Activated CD8-positive, alpha-beta memory T cell treated with anti-CD3 and anti-CD28 coated beads for 48 hours (primary cell): ENCODE measurements around the gene CXorf49B.

Experiments
- DNase-seq, 3 experiments: peaks; one replicate each; pipeline ENCODE4 v3.0.0-alpha.2; 2020; ENCODE audit warnings: low read depth in 2 of 3, low spot score in 2 of 3

Gene CXorf49B

GRCh38 chrX:71815121-71815905 lies 52.2 kb downstream of the CXorf49B start:
- DNase-seq = no peak

GRCh38 chrX:71815906-71816156 lies 52.7 kb downstream of the CXorf49B start:
- DNase-seq = no peak
